Dedifferentiated amniotic fluid mesenchymal stem cell (primary cell): Measurements from ENCODE around the gene NLRX1.
"Not testable (repeated sequence)": the region's sequence is repeated elsewhere in the genome, so short reads cannot be mapped to it uniquely, and the experiment has no call there.

ENCODE experiments used
- DNase-seq: peaks from one replicate; pipeline ENCODE4 v3.0.0-alpha.2; 2016; ENCODE audit errors: extremely low spot score

Gene NLRX1

DNA sequence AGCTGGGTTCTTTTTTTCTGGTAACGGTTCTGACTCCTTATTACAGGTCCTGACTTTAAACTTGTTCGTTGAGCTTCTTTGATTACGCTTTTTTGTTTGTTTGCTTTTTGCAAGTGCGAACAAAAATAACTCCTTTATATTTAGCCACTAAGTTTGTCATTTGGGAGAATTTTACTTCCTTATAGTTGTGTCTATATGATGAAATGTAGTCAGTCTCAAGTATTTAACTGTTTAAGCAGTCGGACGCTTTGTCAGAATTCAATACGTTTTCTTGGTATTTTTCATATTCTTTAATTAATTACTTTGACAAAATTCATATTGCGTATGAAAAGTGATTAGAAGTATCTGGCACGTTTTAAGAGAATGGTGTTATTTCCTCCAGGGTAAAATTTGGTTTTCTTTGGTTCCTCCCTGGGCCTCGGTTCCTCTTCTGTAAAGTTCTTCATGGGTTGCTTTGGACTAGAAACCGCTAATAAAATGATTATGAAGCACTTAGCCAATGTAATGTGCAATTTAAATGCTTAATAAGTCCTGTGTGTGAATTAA, 39.0 kb downstream of the NLRX1 start:
- no peak for DNase-seq

DNA sequence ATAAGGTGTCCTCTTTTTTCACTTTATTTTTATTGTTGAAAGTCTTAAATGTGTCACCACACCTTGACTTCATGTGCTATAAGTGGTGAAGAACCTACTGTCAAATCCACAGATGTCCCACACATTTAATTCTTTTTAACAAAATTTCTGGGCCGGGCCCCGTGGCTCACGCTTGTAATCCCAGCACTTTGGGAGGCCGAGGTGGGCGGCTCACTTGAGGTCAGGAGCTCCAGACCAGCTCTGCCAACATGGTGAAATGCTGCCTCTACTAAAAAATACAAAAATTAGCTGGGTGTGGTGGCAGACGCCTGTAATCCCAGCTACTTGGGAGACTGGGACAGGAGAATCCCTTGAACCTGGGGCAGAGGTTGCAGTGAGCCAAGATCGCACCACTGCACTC, 40.7 kb downstream of the NLRX1 start:
- no peak for DNase-seq

DNA sequence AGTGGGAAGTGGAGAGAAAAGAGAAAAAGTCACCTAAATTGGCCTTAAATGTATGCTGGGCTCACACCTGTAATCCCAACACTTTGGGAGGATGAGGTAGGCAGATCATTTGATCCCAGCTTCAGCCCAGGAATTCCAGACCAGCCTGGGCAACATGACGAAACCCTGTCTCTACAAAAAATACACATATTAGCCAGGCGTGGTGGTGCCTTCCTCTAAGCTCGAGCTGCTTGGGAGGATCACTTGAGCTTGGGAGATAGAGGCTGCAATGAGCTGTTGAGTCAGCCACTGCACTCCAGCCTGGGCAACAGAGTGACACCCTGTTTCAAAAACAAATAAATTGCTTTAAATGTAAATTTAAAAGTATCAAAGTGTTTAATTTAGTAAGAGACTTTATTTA, 41.5 kb downstream of the NLRX1 start:
- DNase-seq = no peak

DNA sequence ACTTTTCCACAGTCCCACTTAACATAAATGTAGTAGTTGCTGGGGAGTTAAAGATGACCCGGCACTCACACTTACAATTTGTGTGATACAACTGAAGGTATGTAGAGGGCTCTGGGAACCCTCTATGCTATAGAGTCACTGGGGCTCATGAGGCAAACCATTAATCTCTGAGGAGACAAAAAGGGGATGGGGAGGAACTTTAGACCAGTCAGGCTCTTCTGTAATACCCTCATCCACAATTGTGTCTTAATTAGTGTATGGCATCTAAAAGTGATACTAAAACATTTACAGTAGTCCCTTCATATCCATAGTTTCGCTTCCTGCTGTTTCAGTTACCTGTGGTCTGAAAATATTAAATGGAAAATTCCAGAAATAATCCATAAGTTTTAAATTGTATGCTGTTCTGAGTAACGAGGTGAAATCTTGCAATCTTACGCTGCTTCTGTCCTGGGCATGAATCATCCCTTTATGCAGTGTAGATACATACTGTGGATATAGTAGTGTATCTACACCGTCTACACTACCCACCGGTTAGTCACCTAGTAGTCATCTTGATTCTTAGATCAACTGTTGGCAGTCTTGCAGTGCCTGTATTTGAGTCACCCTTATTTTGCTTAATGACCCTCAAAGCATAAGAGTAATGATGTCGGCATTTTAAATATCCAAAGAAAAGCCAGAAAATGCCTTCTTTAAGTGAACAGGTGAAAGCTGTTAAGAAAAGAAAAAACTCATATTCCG, 49.8 kb downstream of the NLRX1 start:
- peak; percentile 68 for DNase-seq

DNA sequence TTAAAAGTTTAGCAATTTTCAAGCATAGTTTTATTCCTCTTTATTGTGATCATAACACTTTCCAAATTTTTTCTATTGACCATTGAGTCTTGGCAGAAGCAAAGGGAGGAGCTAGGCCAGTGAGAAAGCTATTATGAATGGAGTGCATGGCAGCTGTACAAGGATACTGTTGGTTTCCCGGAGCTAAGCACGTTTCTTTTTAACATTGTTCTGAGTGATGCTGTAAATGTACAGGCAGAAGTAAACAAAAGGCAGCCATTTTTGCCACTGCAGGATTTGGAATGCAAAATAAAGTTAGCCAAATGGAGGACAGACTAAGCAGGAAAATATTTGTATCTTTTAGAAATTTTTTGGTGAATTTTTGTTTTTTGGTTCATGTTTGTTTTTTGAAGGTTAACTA, 53.8 kb downstream of the NLRX1 start:
- peak; percentile 33 for DNase-seq

DNA sequence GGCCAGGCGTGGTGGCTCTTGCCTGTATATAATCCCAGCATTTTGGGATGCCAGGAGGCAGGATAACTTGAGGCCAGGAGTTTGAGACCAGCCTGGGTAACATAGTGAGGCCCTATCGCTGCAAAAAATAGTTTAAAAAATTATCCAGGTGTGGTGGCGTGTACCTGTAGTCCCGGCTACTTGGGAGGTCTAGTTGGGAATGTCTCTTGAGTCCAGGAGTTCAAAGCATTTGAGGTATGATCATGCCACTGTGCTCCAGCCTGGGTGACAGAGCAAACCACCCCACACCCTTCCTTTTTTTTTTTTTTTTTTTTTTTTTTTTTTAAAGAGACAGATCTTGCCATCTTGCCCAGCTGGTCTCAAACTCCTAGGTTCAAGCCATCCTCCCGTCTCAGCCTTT, 54.4 kb downstream of the NLRX1 start:
- no peak for DNase-seq

DNA sequence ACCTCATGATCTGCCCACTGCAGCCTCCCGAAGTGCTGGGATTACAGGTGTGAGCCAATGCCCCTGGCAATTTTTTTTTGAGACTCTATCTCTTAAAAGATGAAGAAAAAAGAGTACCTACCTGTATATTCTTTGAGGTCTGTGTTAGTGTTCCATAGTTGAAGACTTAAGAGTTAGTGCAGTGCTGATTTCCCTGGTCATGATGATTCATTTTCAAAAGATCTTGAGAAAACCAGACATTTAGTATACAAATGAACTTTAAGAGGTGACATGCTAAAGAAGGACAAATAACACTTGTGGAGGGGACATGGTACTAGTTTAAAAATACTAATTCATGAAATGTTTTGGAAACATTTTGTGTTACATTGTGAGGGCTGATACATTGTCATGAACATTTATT, 55.3 kb downstream of the NLRX1 start:
- no peak for DNase-seq

DNA sequence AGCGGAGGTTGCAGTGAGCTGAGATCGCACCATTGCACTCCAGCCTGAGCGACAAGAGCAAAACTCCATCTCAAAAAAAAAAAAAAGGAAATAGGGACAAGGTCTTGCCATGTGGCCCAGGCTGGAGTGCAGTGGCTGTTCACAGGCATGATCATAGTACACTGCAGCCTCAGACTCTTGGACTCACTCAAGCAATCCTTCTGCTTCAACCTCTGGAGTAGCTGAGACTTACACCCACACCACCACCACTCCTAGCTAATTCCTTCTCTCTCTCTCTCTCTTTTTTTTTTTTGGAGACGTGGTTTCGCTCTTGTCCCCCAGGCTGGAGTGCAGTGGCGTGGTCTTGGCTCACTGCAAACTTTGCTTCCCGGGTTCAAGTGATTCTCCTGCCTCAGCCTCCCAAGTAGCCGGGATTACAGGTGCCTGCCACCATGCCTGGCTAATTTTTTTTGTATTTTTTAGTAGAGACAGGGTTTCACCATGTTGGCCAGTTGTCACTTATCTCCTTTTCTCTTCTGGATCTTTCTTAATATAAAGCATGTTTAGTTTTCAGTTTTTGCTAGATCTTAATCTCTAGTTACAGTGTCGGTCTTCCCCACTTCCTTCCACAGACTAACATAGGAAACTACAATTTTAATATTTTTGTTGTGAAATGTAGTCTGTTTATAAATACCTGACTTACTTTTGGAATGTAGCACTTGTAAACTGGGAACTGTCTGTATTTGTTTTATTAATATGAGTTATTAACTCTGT, 60.2 kb downstream of the NLRX1 start:
- DNase-seq = not testable (repeated sequence)

DNA sequence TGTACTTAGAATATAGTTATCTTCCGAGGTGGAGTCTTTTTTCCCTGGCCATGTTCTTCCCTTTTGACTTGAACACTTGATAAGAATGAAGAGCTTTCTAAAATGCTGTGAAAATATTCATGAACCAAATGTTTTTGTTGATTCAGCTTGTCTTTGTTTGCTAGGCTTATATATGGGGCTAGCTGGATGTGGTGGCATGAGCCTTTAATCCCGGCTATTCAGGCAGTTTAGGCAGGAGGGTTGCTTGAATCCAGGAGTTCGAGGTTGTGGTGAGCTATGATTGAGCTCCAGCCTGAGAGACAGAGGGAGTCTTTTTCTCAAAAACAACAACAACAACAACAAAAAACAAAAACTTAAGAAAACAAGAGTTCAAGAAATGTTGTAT, 60.8 kb downstream of the NLRX1 start:
- DNase-seq = no peak

DNA sequence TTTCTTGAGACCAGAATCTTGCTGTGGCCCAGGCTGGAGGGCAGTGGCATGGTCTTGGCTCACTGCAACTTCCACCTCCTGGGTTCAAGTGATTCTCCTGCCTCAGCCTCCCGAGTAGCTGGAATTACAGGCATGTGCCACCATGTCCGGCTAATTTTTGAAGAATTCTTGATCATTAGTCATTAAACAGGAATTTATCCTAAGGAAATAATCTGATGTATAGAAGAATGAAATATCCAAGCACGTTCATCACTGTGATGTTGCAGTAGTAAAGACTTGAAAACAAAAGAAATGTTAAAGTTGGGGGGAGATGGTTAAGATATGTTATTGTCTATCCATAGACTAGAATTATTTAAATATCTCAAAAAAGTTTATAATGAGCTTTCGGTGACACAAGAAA, 61.2 kb downstream of the NLRX1 start:
- DNase-seq = no peak
